OCI-LY7 (cell line): ENCODE data around the gene EMC8. TPM values are rescaled to one million over a fixed set of nuclear protein-coding genes. Genes with fewer than 3 reads are reported as not detected.

Experiments used
- BruUV-seq: library from RNA; stranded (reverse); fragments of 400-500 nt; replicated peaks from 2 replicates; lab custom pipeline; 2021; lab: Mats Ljungman, UMichigan
- CTCF ChIA-PET: fragments of 300-600 bp; sonication (Branson Sonifier 250); formaldehyde crosslinking; loops from one replicate; lab custom pipeline; 2022; ENCODE audit warnings: antibody characterized with exemption; ENCODE audit not compliant: unreplicated experiment; lab: Charles Lee
- POLR2A ChIA-PET: fragments of 300-600 bp; sonication (Branson Sonifier 250); formaldehyde crosslinking; loops from one replicate; lab custom pipeline; 2022; ENCODE audit warnings: antibody characterized with exemption; lab: Charles Lee
- DNase-seq: peaks from one replicate; pipeline ENCODE4 v3.0.0-alpha.2; 2015; ENCODE audit warnings: low spot score
- H2AFZ ChIP-seq: fragments of 200-600 bp; sonication (generic), shearing (Covaris generic); 2 replicates; pipeline ENCODE4 v1.6.1; 2014; ENCODE audit warnings: mild to moderate bottlenecking, antibody characterized with exemption, low read length, moderate library complexity
- H3K27ac ChIP-seq: fragments of 200-600 bp; sonication (generic); 2 replicates; pipeline ENCODE4 v1.5.1; 2014; ENCODE audit warnings: mixed run types, low read depth, mild to moderate bottlenecking, moderate library complexity, low read length, inconsistent platforms; ENCODE audit not compliant: poor library complexity, severe bottlenecking
- H3K36me3 ChIP-seq: fragments of 200-600 bp; sonication (generic); 2 replicates; pipeline ENCODE4 v1.6.1; 2014; ENCODE audit warnings: mild to moderate bottlenecking, antibody characterized with exemption, low read length, moderate library complexity, mixed read lengths; ENCODE audit not compliant: insufficient read depth
- H3K4me1 ChIP-seq: fragments of 200-600 bp; sonication (generic); 2 replicates; pipeline ENCODE4 v1.5.1; 2014; ENCODE audit warnings: mild to moderate bottlenecking, low read length; ENCODE audit not compliant: insufficient read depth, poor library complexity, severe bottlenecking
- H3K4me2 ChIP-seq: fragments of 200-600 bp; sonication (generic); 2 replicates; pipeline ENCODE4 v1.6.1; 2014; ENCODE audit warnings: mild to moderate bottlenecking, low read length
- H3K4me3 ChIP-seq: fragments of 200-600 bp; sonication (generic); 2 replicates; pipeline ENCODE4 v1.5.1; 2014; ENCODE audit warnings: mild to moderate bottlenecking, low read depth, low read length; ENCODE audit not compliant: poor library complexity, severe bottlenecking
- H3K79me2 ChIP-seq: fragments of 200-600 bp; sonication (generic); 2 replicates; pipeline ENCODE4 v1.6.1; 2016; ENCODE audit warnings: low read depth, mild to moderate bottlenecking, low read length, moderate library complexity, mixed read lengths; ENCODE audit not compliant: insufficient read depth
- H3K9me2 ChIP-seq: fragments of 200-600 bp; sonication (generic); 2 replicates; pipeline ENCODE4 v1.6.1; 2016; ENCODE audit warnings: mild to moderate bottlenecking, low read length, mixed read lengths; ENCODE audit not compliant: insufficient read depth
- H3K9me3 ChIP-seq: fragments of 200-600 bp; sonication (generic); 2 replicates; pipeline ENCODE4 v1.6.1; 2014; ENCODE audit warnings: mild to moderate bottlenecking, mixed run types, low read length, mixed read lengths
- H4K20me1 ChIP-seq: fragments of 200-600 bp; sonication (generic); 2 replicates; pipeline ENCODE4 v1.6.1; 2014; ENCODE audit warnings: mild to moderate bottlenecking, antibody characterized with exemption, low read length, moderate library complexity, mixed read lengths; ENCODE audit not compliant: insufficient read depth
- EZH2phosphoT487 ChIP-seq: fragments of 200-600 bp; sonication (generic); IDR thresholded peaks from 2 replicates; pipeline ENCODE4 v1.6.1; 2018; ENCODE audit warnings: low read depth, borderline replicate concordance, mild to moderate bottlenecking, mixed run types, antibody characterized with exemption, low read length, moderate library complexity, mixed read lengths
- intact Hi-C: fragments of 100-400 bp; cut with micrococcal nuclease; formaldehyde crosslinking; loops from one replicate; pipeline ENCODE4 v1.10.0; 2022; ENCODE audit not compliant: unreplicated experiment
- total RNA-seq, 2 experiments: library from RNA; depleted of rRNA in 1 of 2; stranded (reverse); fragments of >200 nt in 1 of 2; shearing (Covaris generic) in 1 of 2; gene quantifications; 2 replicates each; pipeline ENCODE4 v1.2.3, GENCODE V29; 2014 to 2022
- TF ChIP-seq, protein P1 (sequence below): fragments of 200-600 bp; sonication (generic); conservative IDR thresholded peaks from 2 replicates; pipeline ENCODE4 v1.5.1; 2014; ENCODE audit warnings: mild to moderate bottlenecking, antibody characterized with exemption, low read length, moderate library complexity, mixed read lengths

Gene EMC8
- total RNA-seq, 2 experiments from 2014 or later, result 47.5 to 54.0 TPM

DNA sequence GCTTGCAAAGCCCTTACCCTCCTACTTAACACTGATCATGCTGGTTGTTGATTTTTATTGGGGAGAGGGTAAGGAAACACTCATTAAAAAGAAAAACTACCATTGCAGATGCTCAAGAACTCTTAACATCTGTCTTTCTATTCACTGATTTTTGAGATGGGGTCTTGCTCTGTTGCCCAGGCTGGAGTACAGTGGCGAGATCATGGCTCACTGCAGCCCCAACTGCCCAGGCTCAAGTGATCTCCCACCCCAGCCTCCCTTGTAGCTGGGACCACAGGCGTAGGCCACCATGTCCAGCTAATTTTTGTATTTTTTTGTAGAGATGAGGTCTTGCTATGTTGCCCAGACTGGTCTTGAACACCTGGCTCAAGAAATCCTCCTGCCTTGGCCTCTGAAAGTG is 14.5 kb downstream of the EMC8 start:
- no TSS peak for BruUV-seq
- no peak overlapping the region for H3K4me3 ChIP-seq
- POLR2A ChIA-PET, result no interaction called here
- peaks cover 83% of the 10 kb centered on the region for H3K36me3 ChIP-seq
- no peaks in the 10 kb centered on the region for H3K9me2 ChIP-seq
- CTCF ChIA-PET, result no interaction called here
- H3K9me3 ChIP-seq, result no peaks in the 10 kb centered on the region
- H3K27ac ChIP-seq, result no peak overlapping the region
- H4K20me1 ChIP-seq, result no peaks in the 10 kb centered on the region; the same call in 1 of the 2 replicates
- peaks cover 9% of the 10 kb centered on the region for H3K4me1 ChIP-seq
- TF ChIP-seq, protein P1, sequence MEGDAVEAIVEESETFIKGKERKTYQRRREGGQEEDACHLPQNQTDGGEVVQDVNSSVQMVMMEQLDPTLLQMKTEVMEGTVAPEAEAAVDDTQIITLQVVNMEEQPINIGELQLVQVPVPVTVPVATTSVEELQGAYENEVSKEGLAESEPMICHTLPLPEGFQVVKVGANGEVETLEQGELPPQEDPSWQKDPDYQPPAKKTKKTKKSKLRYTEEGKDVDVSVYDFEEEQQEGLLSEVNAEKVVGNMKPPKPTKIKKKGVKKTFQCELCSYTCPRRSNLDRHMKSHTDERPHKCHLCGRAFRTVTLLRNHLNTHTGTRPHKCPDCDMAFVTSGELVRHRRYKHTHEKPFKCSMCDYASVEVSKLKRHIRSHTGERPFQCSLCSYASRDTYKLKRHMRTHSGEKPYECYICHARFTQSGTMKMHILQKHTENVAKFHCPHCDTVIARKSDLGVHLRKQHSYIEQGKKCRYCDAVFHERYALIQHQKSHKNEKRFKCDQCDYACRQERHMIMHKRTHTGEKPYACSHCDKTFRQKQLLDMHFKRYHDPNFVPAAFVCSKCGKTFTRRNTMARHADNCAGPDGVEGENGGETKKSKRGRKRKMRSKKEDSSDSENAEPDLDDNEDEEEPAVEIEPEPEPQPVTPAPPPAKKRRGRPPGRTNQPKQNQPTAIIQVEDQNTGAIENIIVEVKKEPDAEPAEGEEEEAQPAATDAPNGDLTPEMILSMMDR, result no peak
- no peak for TF ChIP-seq EZH2phosphoT487
- intact Hi-C loops, result no loop called here
- peaks cover 11% of the 10 kb centered on the region; the same call in 1 of the 2 replicates for H3K79me2 ChIP-seq
- H2AFZ ChIP-seq, result no peak overlapping the region
- no peak for DNase-seq
- H3K4me2 ChIP-seq, result no peak overlapping the region

DNA sequence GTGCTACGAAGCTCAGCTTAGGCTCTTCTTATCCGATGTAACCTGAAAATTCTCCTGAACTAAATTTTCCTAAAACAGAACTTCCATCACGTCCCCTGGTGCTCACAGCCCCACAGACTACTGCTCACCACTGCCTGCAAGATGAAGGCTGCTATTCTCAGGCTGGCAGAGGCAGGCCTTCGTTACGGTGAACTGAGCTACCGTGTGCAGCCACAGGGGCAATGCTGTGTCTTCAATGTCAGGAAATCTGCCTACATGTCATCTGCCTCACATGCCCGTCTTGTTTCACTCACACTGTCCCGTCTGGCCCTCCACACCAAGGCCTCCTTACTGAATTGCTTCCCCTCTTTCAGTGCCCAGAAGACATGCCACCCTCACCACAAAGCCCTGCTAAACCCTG is 15.9 kb downstream of the EMC8 start:
- CTCF ChIA-PET, result interaction anchor here (0.7 kb wide), 1 partner anchor 717 kb away, joined by 3 read pairs; no protein-coding TSS in a partner anchor
- Histone ChIP-seq H3K9me2 (no peaks in the 10 kb centered on the region), H3K79me2 (no peaks in the 10 kb centered on the region), H3K36me3 (peaks cover 87% of the 10 kb centered on the region), H3K27ac (no peak overlapping the region), H3K4me2 (no peak overlapping the region), H2AFZ (no peak overlapping the region), H3K4me1 (no peaks in the 10 kb centered on the region), H3K4me3 (no peak overlapping the region), H3K9me3 (no peaks in the 10 kb centered on the region), H4K20me1 (no peaks in the 10 kb centered on the region)
- no TSS peak for BruUV-seq
- DNase-seq, result no peak
- TF ChIP-seq, protein P1, result no peak
- TF ChIP-seq EZH2phosphoT487, result no peak
- POLR2A ChIA-PET, result no interaction called here
- intact Hi-C loops, result no loop called here

DNA sequence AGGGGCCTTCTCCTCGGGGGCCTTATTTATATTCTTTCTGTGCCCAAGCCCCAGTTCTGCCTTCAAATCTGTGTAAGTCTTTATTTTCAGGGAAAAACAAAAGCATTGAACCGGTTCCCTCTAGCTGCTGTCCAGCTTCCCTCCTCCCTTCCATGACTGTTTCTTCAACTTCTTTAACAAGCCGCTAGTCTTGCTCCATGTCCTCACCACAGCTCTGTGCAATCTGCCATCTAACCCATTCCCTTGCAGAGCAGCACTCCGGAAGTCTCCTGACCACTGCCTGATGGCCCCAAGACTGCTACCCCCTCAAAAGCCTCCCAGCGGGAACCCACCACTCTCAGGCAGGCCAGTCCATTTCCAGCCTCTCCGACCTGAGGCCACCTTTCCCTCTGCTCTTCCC is 16.9 kb downstream of the EMC8 start:
- Histone ChIP-seq H4K20me1 (no peaks in the 10 kb centered on the region), H3K9me3 (no peaks in the 10 kb centered on the region), H3K27ac (no peak overlapping the region), H3K4me1 (no peaks in the 10 kb centered on the region), H3K36me3 (peaks cover 87% of the 10 kb centered on the region), H3K9me2 (no peaks in the 10 kb centered on the region), H3K79me2 (no peaks in the 10 kb centered on the region), H3K4me2 (no peak overlapping the region), H3K4me3 (no peak overlapping the region), H2AFZ (no peak overlapping the region)
- DNase-seq, result no peak
- TF ChIP-seq, protein P1, result no peak
- no peak for TF ChIP-seq EZH2phosphoT487
- intact Hi-C loops, result no loop called here
- POLR2A ChIA-PET, result no interaction called here
- CTCF ChIA-PET, result interaction anchor here (0.6 kb wide), 1 partner anchor 271 kb away, joined by 16 read pairs; no protein-coding TSS in a partner anchor
- no TSS peak for BruUV-seq
